H1 (cell line): ENCODE results near the gene IER5.

Experiments
- POLR2A ChIP-seq, 2 experiments: IDR thresholded peaks; 1 replicate in 1 of 2; 2 replicates in 1 of 2; pipeline ENCODE4 v1.6.1; 2011; ENCODE audit warnings: low read depth in 2 of 2, low read length in 2 of 2, mild to moderate bottlenecking in 2 of 2; ENCODE audit errors: control extremely low read depth in 1 of 2
- SP2 ChIP-seq: IDR thresholded peaks from 2 replicates; pipeline ENCODE4 v1.6.1; 2012; ENCODE audit warnings: mild to moderate bottlenecking, low read length, inconsistent platforms
- ZNF274 ChIP-seq: IDR thresholded peaks from 2 replicates; pipeline ENCODE4 v1.7.0; 2012; ENCODE audit warnings: low read length, borderline replicate concordance; ENCODE audit errors: extremely low read depth

DNA sequence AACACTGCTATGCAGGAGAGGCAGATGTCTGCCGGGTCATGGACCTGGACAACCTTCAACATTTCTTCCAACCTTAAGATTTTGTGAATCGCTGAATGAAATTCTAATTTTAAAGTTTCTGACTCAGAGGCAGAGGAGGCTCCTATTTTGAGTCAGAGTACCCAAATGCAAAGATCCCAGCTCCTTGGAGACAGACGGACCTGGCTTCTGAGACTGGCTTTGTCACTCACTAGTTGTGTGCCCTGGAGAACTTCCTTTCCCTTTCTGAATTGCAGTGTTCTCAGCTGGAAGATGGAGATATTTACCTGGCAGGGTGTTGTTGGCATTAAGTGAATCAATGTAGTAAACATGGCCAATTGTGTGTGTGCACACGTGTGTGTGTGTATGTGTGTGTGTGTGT is 51.9 kb downstream of the IER5 start:
- no peak for TF ChIP-seq ZNF274
- TF ChIP-seq POLR2A (IDR thresholded peaks at IDR 0.05; ENCODE audit: control extremely low read depth in 1 of 2, low read depth in 2 of 2, low read length in 2 of 2): no peak
- no peak for TF ChIP-seq SP2
